GM13977 (cell line): ENCODE measurements around the gene RIOK1.

ENCODE experiments used
- DNase-seq: peaks from one replicate; pipeline ENCODE4 v3.0.0; 2012; ENCODE audit warnings: low spot score
- CTCF ChIP-seq: IDR thresholded peaks from 2 replicates; pipeline ENCODE4 v1.5.1; 2012; ENCODE audit warnings: mild to moderate bottlenecking, control low read depth; ENCODE audit not compliant: insufficient read depth; ENCODE audit errors: extremely low read depth, missing control alignments
- in situ Hi-C: fragments of 300-500 bp; cut with MboI; formaldehyde crosslinking; loops from one replicate; pipeline ENCODE4 v1.12.0; 2022; ENCODE audit warnings: low sequenced_read_pairs, low pct_unique_long_range_greater_than_20kb, mixed read lengths, inconsistent platforms; ENCODE audit not compliant: unreplicated experiment

Gene RIOK1

GRCh38 chr6:7445885-7446461, 56.4 kb downstream of the RIOK1 start:
- no peak for DNase-seq
- in situ Hi-C loops, result no loop called here
- no peak for TF ChIP-seq CTCF

- no peak for TF ChIP-seq CTCF
- in situ Hi-C loops, result no loop called here
- DNase-seq, result no peak
Measured at GRCh38 chr6:7446619-7447325, 57.2 kb downstream of the RIOK1 start.

GRCh38 chr6:7448232-7448631, 58.6 kb downstream of the RIOK1 start:
- TF ChIP-seq CTCF, result no peak
- no peak for DNase-seq
- in situ Hi-C loops, result no loop called here

- no peak for DNase-seq
- in situ Hi-C loops, result no loop called here
- TF ChIP-seq CTCF, result no peak
Measured at GRCh38 chr6:7449018-7449417, 59.4 kb downstream of the RIOK1 start.

GRCh38 chr6:7451326-7451725, 61.7 kb downstream of the RIOK1 start:
- in situ Hi-C loops, result no loop called here
- DNase-seq, result no peak
- TF ChIP-seq CTCF, result no peak

- DNase-seq, result no peak
- no peak for TF ChIP-seq CTCF
- in situ Hi-C loops, result no loop called here
Measured at GRCh38 chr6:7452898-7453297, 63.3 kb downstream of the RIOK1 start.
